IMR-90 (cell line): Measurements from ENCODE around the gene ZNF641. TPM values are rescaled to one million over a fixed set of nuclear protein-coding genes. Genes with fewer than 3 reads are reported as not detected.

Experiments used
- ATAC-seq: fragments of 200-7000 bp; cut with Tn5 transposase; 2 replicates; pipeline ENCODE4 v1.9.1; 2020; ENCODE audit warnings: low read depth, mild to moderate bottlenecking, moderate library complexity
- BruUV-seq: library from RNA; stranded (reverse); fragments of 400-500 nt; replicated peaks from 2 replicates; lab custom pipeline; 2021; lab: Mats Ljungman, UMichigan
- CTCF ChIA-PET: fragments of 300-600 bp; formaldehyde crosslinking; extraction: SDS; loops from one replicate; lab custom pipeline; 2021; ENCODE audit warnings: antibody characterized with exemption; lab: Yijun Ruan, JAX
- POLR2A ChIA-PET: fragments of 300-600 bp; sonication (Branson Sonifier 250); formaldehyde crosslinking; loops from one replicate; lab custom pipeline; 2022; ENCODE audit warnings: antibody characterized with exemption; ENCODE audit not compliant: unreplicated experiment; lab: Charles Lee
- DNase-seq: peaks from one replicate; pipeline ENCODE4 v3.0.0; 2013
- H2AFZ ChIP-seq: replicated peaks from 2 replicates; pipeline ENCODE3; 2013; ENCODE audit warnings: low read length, mild to moderate bottlenecking; ENCODE audit not compliant: poor library complexity
- H2AK5ac ChIP-seq: 2 replicates; pipeline ENCODE4 v1.6.1; 2013; ENCODE audit warnings: low read depth, low read length, inconsistent platforms
- H2AK9ac ChIP-seq: replicated peaks from 2 replicates; pipeline ENCODE3; 2013; ENCODE audit warnings: mild to moderate bottlenecking, low read depth, low read length, moderate library complexity; ENCODE audit not compliant: poor library complexity
- H2BK120ac ChIP-seq: 2 replicates; pipeline ENCODE4 v1.6.1; 2013; ENCODE audit warnings: low read depth, low read length, inconsistent platforms
- H2BK15ac ChIP-seq: 3 replicates; pipeline ENCODE4 v1.6.1; 2013; ENCODE audit warnings: low read depth, low read length, inconsistent platforms
- H2BK20ac ChIP-seq: 2 replicates; pipeline ENCODE4 v1.6.1; 2013; ENCODE audit warnings: low read depth, mild to moderate bottlenecking, inconsistent platforms, low read length, moderate library complexity
- H2BK5ac ChIP-seq: 2 replicates; pipeline ENCODE4 v1.6.1; 2013; ENCODE audit warnings: mild to moderate bottlenecking, low read depth, low read length, inconsistent platforms; ENCODE audit not compliant: poor library complexity, severe bottlenecking
- H3K14ac ChIP-seq: replicated peaks from 2 replicates; pipeline ENCODE4 v1.6.1; 2013; ENCODE audit warnings: low read depth, low read length, inconsistent platforms
- H3K18ac ChIP-seq: 2 replicates; pipeline ENCODE4 v1.6.1; 2013; ENCODE audit warnings: low read depth, low read length, control low read depth
- H3K23ac ChIP-seq: 2 replicates; pipeline ENCODE4 v1.6.1; 2013; ENCODE audit warnings: low read depth, low read length, inconsistent platforms
- H3K27ac ChIP-seq: 2 replicates; pipeline ENCODE4 v1.5.1; 2013; ENCODE audit warnings: mild to moderate bottlenecking, control low read depth, low read length; ENCODE audit not compliant: insufficient read depth
- H3K27me3 ChIP-seq: 2 replicates; pipeline ENCODE4 v1.6.1; 2013; ENCODE audit warnings: low read length; ENCODE audit not compliant: control insufficient read depth, insufficient read depth
- H3K36me3 ChIP-seq: 2 replicates; pipeline ENCODE4 v1.6.1; 2013; ENCODE audit warnings: low read length, mixed read lengths; ENCODE audit not compliant: control insufficient read depth, insufficient read depth
- H3K4ac ChIP-seq: 2 replicates; pipeline ENCODE4 v1.6.1; 2013; ENCODE audit warnings: low read depth, low read length, inconsistent platforms
- H3K4me1 ChIP-seq: 2 replicates; pipeline ENCODE4 v1.6.1; 2013; ENCODE audit warnings: low read length, mixed read lengths; ENCODE audit not compliant: control insufficient read depth, insufficient read depth
- H3K4me2 ChIP-seq: 2 replicates; pipeline ENCODE4 v1.6.1; 2013; ENCODE audit warnings: low read depth, mild to moderate bottlenecking, control low read depth, low read length, moderate library complexity
- H3K4me3 ChIP-seq: 2 replicates; pipeline ENCODE4 v1.5.1; 2013; ENCODE audit warnings: low read depth, mild to moderate bottlenecking, control low read depth, low read length, moderate library complexity; ENCODE audit not compliant: insufficient read depth
- H3K56ac ChIP-seq: 2 replicates; pipeline ENCODE4 v1.6.1; 2013; ENCODE audit warnings: low read length, inconsistent platforms; ENCODE audit not compliant: insufficient read depth; ENCODE audit errors: extremely low read depth
- H3K79me1 ChIP-seq, 2 experiments: 2 replicates each; pipeline ENCODE4 v1.6.1; 2013; ENCODE audit warnings: low read length in 2 of 2, inconsistent platforms in 1 of 2, low read depth in 1 of 2
- H3K9ac ChIP-seq: 2 replicates; pipeline ENCODE4 v1.6.1; 2013; ENCODE audit warnings: low read depth, low read length, control low read depth
- H3K9me1 ChIP-seq: 2 replicates; pipeline ENCODE4 v1.6.1; 2013; ENCODE audit warnings: low read length, inconsistent platforms; ENCODE audit not compliant: insufficient read depth
- H3K9me3 ChIP-seq: 2 replicates; pipeline ENCODE4 v1.6.1; 2013; ENCODE audit warnings: low read length; ENCODE audit not compliant: control insufficient read depth, insufficient read depth
- H4K20me1 ChIP-seq: 2 replicates; pipeline ENCODE4 v1.6.1; 2013; ENCODE audit warnings: low read length, inconsistent platforms; ENCODE audit not compliant: insufficient read depth
- H4K5ac ChIP-seq: 2 replicates; pipeline ENCODE4 v1.6.1; 2013; ENCODE audit warnings: mild to moderate bottlenecking, low read depth, low read length, control low read depth
- H4K8ac ChIP-seq, 2 experiments: 2 replicates each; pipeline ENCODE4 v1.6.1; 2013; ENCODE audit warnings: low read depth in 2 of 2, low read length in 2 of 2, control low read depth in 1 of 2, inconsistent platforms in 1 of 2
- H4K91ac ChIP-seq: 2 replicates; pipeline ENCODE4 v1.6.1; 2013; ENCODE audit warnings: low read depth, low read length, inconsistent platforms; ENCODE audit not compliant: insufficient read depth
- BHLHE40 ChIP-seq: fragments of 150-350 bp; IDR thresholded peaks from 2 replicates; pipeline ENCODE4 v1.6.1; 2016; ENCODE audit warnings: mild to moderate bottlenecking, low read depth, low read length
- CEBPB ChIP-seq: IDR thresholded peaks from 2 replicates; pipeline ENCODE4 v1.6.1; 2012; ENCODE audit warnings: low read depth, low read length, improper control_type of control experiment
- CHD1 ChIP-seq: IDR thresholded peaks from 2 replicates; pipeline ENCODE4 v1.6.1; 2012; ENCODE audit warnings: low read depth, low read length, improper control_type of control experiment
- ELK1 ChIP-seq: fragments of 150-350 bp; IDR thresholded peaks from 2 replicates; pipeline ENCODE4 v1.6.1; 2016; ENCODE audit warnings: low read depth, mild to moderate bottlenecking, low read length, moderate library complexity, borderline replicate concordance
- FOS ChIP-seq: fragments of 150-350 bp; IDR thresholded peaks from 2 replicates; pipeline ENCODE4 v1.6.1; 2016; ENCODE audit warnings: low read depth, low read length
- MAFK ChIP-seq: IDR thresholded peaks from 2 replicates; pipeline ENCODE4 v1.6.1; 2012; ENCODE audit warnings: low read depth, low read length, improper control_type of control experiment
- MAZ ChIP-seq: IDR thresholded peaks from 2 replicates; pipeline ENCODE4 v1.6.1; 2012; ENCODE audit warnings: low read depth, mild to moderate bottlenecking, low read length, improper control_type of control experiment, moderate library complexity, borderline replicate concordance
- MXI1 ChIP-seq: IDR thresholded peaks from 2 replicates; pipeline ENCODE4 v1.6.1; 2012; ENCODE audit warnings: low read depth, mild to moderate bottlenecking, low read length, moderate library complexity, borderline replicate concordance
- NFE2L2 ChIP-seq: fragments of 150-350 bp; IDR thresholded peaks from 2 replicates; pipeline ENCODE4 v1.6.1; 2016; ENCODE audit warnings: low read depth, mild to moderate bottlenecking, low read length
- POLR2A ChIP-seq: IDR thresholded peaks from 2 replicates; pipeline ENCODE4 v1.6.1; 2012; ENCODE audit warnings: mild to moderate bottlenecking, low read depth, low read length
- RAD21 ChIP-seq: IDR thresholded peaks from 2 replicates; pipeline ENCODE4 v1.6.1; 2012; ENCODE audit warnings: low read length, improper control_type of control experiment
- RCOR1 ChIP-seq: IDR thresholded peaks from 2 replicates; pipeline ENCODE4 v1.6.1; 2012; ENCODE audit warnings: mild to moderate bottlenecking, low read length, improper control_type of control experiment; ENCODE audit not compliant: insufficient replicate concordance
- RFX5 ChIP-seq: IDR thresholded peaks from 2 replicates; pipeline ENCODE4 v1.8.0; 2012; ENCODE audit warnings: low read depth, mild to moderate bottlenecking, low read length, moderate library complexity
- SMC3 ChIP-seq: fragments of 150-350 bp; IDR thresholded peaks from 2 replicates; pipeline ENCODE4 v1.6.1; 2016; ENCODE audit warnings: low read depth, mild to moderate bottlenecking, antibody characterized with exemption, low read length, moderate library complexity
- USF2 ChIP-seq: fragments of 150-350 bp; IDR thresholded peaks from 2 replicates; pipeline ENCODE4 v1.6.1; 2017; ENCODE audit warnings: mild to moderate bottlenecking, antibody characterized with exemption, low read length, low read depth
- WGBS, 2 experiments: methylation state at CpG; one replicate each; pipeline versions ENCODE4 v1.1.5 to v1.1.7; 2013; ENCODE audit warnings: missing lambda C conversion rate in 2 of 2; ENCODE audit not compliant: insufficient read length in 1 of 2; ENCODE audit errors: extremely low coverage in 2 of 2; 5-methylcytosine and 5-hydroxymethylcytosine counted together
- dilution Hi-C: fragments of 300-500 bp; cut with HindIII; formaldehyde crosslinking; loops from one replicate; pipeline ENCODE4 v1.14.3; 2018; ENCODE audit warnings: low sequenced_read_pairs; ENCODE audit not compliant: unreplicated experiment
- in situ Hi-C: fragments of 300-500 bp; cut with MboI; formaldehyde crosslinking; loops from 3 replicates; pipeline ENCODE4 v1.14.3; 2019; ENCODE audit warnings: low sequenced_read_pairs, inconsistent platforms, mixed read lengths
- intact Hi-C: fragments of 100-400 bp; cut with micrococcal nuclease; formaldehyde crosslinking; loops from 2 replicates; pipeline ENCODE4 v1.10.0; 2022
- polyA plus RNA-seq, 3 experiments: library from polyadenylated mRNA; depleted of rRNA; stranded (reverse); fragments of >200 nt; gene quantifications; 2 replicates each; pipeline ENCODE4 v1.2.3, GENCODE V29; 2012; ENCODE audit warnings: low replicate concordance in 1 of 3
- total RNA-seq: library from RNA; depleted of rRNA; stranded (reverse); fragments of >200 nt; gene quantifications from 2 replicates; pipeline ENCODE4 v1.2.3, GENCODE V29; 2012

Gene ZNF641
- total and polyA plus RNA-seq, 2 of the 4 experiments (the other 2 are of a cell fraction) = 2.5 to 5.2 TPM

- Histone ChIP-seq H3K9ac (no peak overlapping the region), H2BK120ac (no peak overlapping the region), H4K8ac (no peak overlapping the region), H3K23ac (no peak overlapping the region), H3K4me1 (no peaks in the 10 kb centered on the region), H4K91ac (no peak overlapping the region), H3K9me3 (no peaks in the 10 kb centered on the region), H2BK20ac (no peak overlapping the region), H4K5ac (no peak overlapping the region), H3K18ac (no peak overlapping the region), H3K27me3 (peaks cover 5% of the 10 kb centered on the region), H2BK5ac (no peak overlapping the region), H3K36me3 (no peaks in the 10 kb centered on the region), H3K79me1 (no peaks in the 10 kb centered on the region), H2AK5ac (no peak overlapping the region), H3K9me1 (no peaks in the 10 kb centered on the region), H3K4me2 (no peak overlapping the region), H3K56ac (no peak overlapping the region), H3K4me3 (no peak overlapping the region), H3K4ac (no peak overlapping the region), H4K20me1 (no peaks in the 10 kb centered on the region), H2AFZ (no peak overlapping the region), H2AK9ac (no peak overlapping the region), H2BK15ac (no peak overlapping the region), H3K27ac (no peak overlapping the region), H3K14ac (no peak overlapping the region)
- in situ Hi-C loops = no loop called here
- no TSS peak for BruUV-seq
- ATAC-seq (no peak), DNase-seq (no peak)
- WGBS, 2 experiments = no CpG with 5 or more reads among the region's 2 CpGs
- dilution Hi-C loops = no loop called here
- POLR2A ChIA-PET = no interaction called here
- intact Hi-C loops = no loop called here
- no peak for TF ChIP-seq RAD21
- no peak for TF ChIP-seq SMC3
- TF ChIP-seq MAFK = no peak
- TF ChIP-seq CEBPB = no peak
- TF ChIP-seq FOS = no peak
- no peak for TF ChIP-seq CHD1
- no peak for TF ChIP-seq ELK1
- no peak for TF ChIP-seq NFE2L2
- TF ChIP-seq USF2 = no peak
- TF ChIP-seq BHLHE40 = no peak
- TF ChIP-seq MAZ = no peak
- TF ChIP-seq POLR2A = no peak
- no peak for TF ChIP-seq MXI1
- TF ChIP-seq RFX5 = no peak
- TF ChIP-seq RCOR1 = no peak
- CTCF ChIA-PET = interaction anchor here (0.7 kb wide), 1 partner anchor 168 kb away, joined by 3 read pairs; no protein-coding TSS in a partner anchor
These were observed 15.4 kb upstream of the ZNF641 start for GRCh38 chr12:48366131-48366530.
